Measurements from ENCODE around the gene TEDC2. TPM values are rescaled to one million over a fixed set of nuclear protein-coding genes. Genes with fewer than 3 reads are reported as not detected.

TEDC2 gene
- polyA plus RNA-seq, 6 donors from 2014 or later = 0.16 to 1.7 (median 0.58) TPM; not detected in 2

DNA sequence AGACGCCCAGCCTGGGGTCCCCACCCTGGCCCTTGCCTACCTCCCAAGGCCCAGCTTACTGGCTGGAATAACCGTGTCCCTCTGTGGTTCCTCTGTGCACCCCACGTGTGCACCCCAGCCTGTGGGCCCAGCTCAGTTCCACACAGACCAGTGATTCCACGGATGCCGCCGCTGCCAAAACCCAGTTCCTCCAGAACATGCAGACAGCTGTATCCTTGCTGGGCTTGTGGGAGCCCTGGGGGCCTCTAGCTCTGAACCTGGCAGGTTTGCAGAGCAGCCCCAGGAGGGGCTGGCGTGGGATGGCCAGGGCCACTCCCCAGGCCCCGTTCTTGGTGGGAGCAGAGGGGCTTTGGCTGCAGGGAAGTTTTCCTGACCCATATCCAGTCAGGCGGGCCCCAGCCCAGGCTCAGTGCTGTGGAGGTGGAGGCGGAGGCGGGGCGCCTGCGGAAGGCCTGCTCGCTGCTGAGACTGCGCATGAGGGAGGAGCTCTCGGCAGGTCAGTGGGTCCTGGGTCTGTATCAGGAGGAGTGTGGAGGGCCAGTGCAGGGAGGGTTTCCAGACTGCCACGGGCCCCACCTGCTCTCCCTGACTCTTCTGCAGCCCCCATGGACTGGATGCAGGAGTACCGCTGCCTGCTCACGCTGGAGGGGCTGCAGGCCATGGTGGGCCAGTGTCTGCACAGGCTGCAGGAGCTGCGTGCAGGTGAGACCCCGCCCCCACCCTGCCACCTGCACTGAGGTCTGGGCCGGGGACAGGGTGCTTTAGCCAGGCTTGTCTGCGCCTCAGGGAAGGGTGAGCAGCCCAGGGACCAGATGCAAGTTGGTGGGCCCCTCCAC, 2.3 kb downstream of the TEDC2 start:
- Mint-ChIP-seq H3K4me3 (peak overlapping the region in 1 of 8 donors; percentile 3), H3K9me3 (no peaks in the 10 kb centered on the region), H3K27me3 (no peaks in the 10 kb centered on the region), H3K36me3 (no peaks in the 10 kb centered on the region), H3K27ac (no peak overlapping the region), H3K4me1 (peaks cover 9 to 11% (median 10%) of the 10 kb centered on the region in 3 donors)
- DNase-seq = no peak
- no peak for ATAC-seq (ENCODE audit: low read depth in 2 of 2)

GRCh38 chr16:2464333-2464732, 4.4 kb downstream of the TEDC2 start:
- peaks cover 13 to 25% (median 17%) of the 10 kb centered on the region in 3 donors for H3K4me1 Mint-ChIP-seq
- ATAC-seq (ENCODE audit: low read depth in 2 of 2) (no peak), DNase-seq (no peak)
- H3K27me3 Mint-ChIP-seq = peaks cover 0 to 8% (median 7%) of the 10 kb centered on the region in 3 donors
- H3K9me3 Mint-ChIP-seq = no peaks in the 10 kb centered on the region
- H3K36me3 Mint-ChIP-seq = no peaks in the 10 kb centered on the region
- peak overlapping the region in 1 of 8 donors; percentile 30 for H3K4me3 Mint-ChIP-seq
- no peak overlapping the region for H3K27ac Mint-ChIP-seq

- Mint-ChIP-seq H3K4me1 (peaks cover 19 to 30% (median 19%) of the 10 kb centered on the region in 3 donors), H3K27ac (no peak overlapping the region)
- no peak for DNase-seq
These were observed 5.9 kb downstream of the TEDC2 start for GRCh38 chr16:2465653-2466415.

GRCh38 chr16:2466667-2467527, 7.0 kb downstream of the TEDC2 start:
- Mint-ChIP-seq H3K4me1 (peaks cover 19 to 30% (median 19%) of the 10 kb centered on the region in 3 donors), H3K9me3 (no peaks in the 10 kb centered on the region), H3K36me3 (no peaks in the 10 kb centered on the region), H3K4me3 (peak overlapping the region; percentile 15 to 82 (median 58)), H3K27ac (no peak overlapping the region), H3K27me3 (peaks cover 6 to 20% (median 20%) of the 10 kb centered on the region in 3 donors)
- DNase-seq (no peak), ATAC-seq (ENCODE audit: low read depth in 2 of 2) (no peak)

More at GRCh38 chr16:2465653-2466415, 5.9 kb downstream of the TEDC2 start:
- no peak for ATAC-seq (ENCODE audit: low read depth in 2 of 2)
- peaks cover 6 to 20% (median 20%) of the 10 kb centered on the region in 3 donors for H3K27me3 Mint-ChIP-seq
- H3K9me3 Mint-ChIP-seq = no peaks in the 10 kb centered on the region
- H3K36me3 Mint-ChIP-seq = no peaks in the 10 kb centered on the region
- H3K4me3 Mint-ChIP-seq = peak overlapping the region in 5 of 8 donors; percentile 5 to 67 (median 40)

- peak; percentile 53 to 56 for ATAC-seq (ENCODE audit: low read depth in 2 of 2)
- DNase-seq = no peak
- Mint-ChIP-seq H3K27me3 (peaks cover 6 to 21% (median 20%) of the 10 kb centered on the region in 3 donors), H3K27ac (no peak overlapping the region), H3K36me3 (no peaks in the 10 kb centered on the region), H3K4me1 (peaks cover 19 to 30% (median 19%) of the 10 kb centered on the region in 3 donors), H3K9me3 (no peaks in the 10 kb centered on the region), H3K4me3 (peak overlapping the region; percentile 15 to 82 (median 69))
These were observed 7.8 kb downstream of the TEDC2 start for GRCh38 chr16:2467528-2468232.

DNA sequence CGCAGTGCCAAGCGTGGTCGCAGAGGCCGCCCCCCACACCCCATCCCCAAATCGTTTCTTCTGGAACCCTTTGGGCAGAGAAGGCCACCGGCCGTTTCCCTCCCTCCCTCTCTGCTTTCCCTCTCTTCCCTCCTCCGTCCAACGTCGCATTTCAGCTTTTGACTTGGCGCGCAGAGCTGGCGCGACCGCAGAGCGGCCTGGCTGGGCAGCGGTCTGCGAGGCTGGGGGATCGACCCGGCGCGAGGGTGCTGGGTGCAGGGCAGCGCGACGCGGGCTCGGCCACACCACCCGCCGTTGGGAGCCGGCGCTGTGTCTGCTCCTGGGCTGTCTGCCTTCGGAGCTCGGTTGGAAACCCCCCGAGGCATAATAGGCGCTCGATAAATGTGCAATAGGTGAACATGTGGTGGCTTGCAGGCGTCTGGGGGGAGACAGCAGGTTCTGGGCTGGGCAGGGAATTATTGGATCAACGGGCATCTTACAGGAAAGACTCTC, 8.4 kb downstream of the TEDC2 start:
- Mint-ChIP-seq H3K27ac (peak overlapping the region in 1 of 6 donors; percentile 41), H3K4me3 (peak overlapping the region; percentile 44 to 86 (median 77)), H3K36me3 (no peaks in the 10 kb centered on the region), H3K4me1 (peaks cover 23 to 35% (median 24%) of the 10 kb centered on the region in 3 donors), H3K27me3 (peaks cover 6 to 27% (median 26%) of the 10 kb centered on the region in 3 donors), H3K9me3 (no peaks in the 10 kb centered on the region)
- peak; percentile 50 to 57 for ATAC-seq (ENCODE audit: low read depth in 2 of 2)
- no peak for DNase-seq

GRCh38 chr16:2468725-2469398, 9.0 kb downstream of the TEDC2 start:
- no peaks in the 10 kb centered on the region for H3K36me3 Mint-ChIP-seq
- H3K9me3 Mint-ChIP-seq = no peaks in the 10 kb centered on the region
- ATAC-seq (ENCODE audit: low read depth in 2 of 2) = peak; percentile 66 to 70
- H3K27ac Mint-ChIP-seq = peak overlapping the region in 4 of 6 donors; percentile 26 to 83 (median 59)
- peaks cover 26 to 39% (median 26%) of the 10 kb centered on the region in 3 donors for H3K4me1 Mint-ChIP-seq
- peak overlapping the region; percentile 44 to 86 (median 77) for H3K4me3 Mint-ChIP-seq
- H3K27me3 Mint-ChIP-seq = peaks cover 6 to 28% (median 28%) of the 10 kb centered on the region in 3 donors
- peak; percentile 46 for DNase-seq

DNA sequence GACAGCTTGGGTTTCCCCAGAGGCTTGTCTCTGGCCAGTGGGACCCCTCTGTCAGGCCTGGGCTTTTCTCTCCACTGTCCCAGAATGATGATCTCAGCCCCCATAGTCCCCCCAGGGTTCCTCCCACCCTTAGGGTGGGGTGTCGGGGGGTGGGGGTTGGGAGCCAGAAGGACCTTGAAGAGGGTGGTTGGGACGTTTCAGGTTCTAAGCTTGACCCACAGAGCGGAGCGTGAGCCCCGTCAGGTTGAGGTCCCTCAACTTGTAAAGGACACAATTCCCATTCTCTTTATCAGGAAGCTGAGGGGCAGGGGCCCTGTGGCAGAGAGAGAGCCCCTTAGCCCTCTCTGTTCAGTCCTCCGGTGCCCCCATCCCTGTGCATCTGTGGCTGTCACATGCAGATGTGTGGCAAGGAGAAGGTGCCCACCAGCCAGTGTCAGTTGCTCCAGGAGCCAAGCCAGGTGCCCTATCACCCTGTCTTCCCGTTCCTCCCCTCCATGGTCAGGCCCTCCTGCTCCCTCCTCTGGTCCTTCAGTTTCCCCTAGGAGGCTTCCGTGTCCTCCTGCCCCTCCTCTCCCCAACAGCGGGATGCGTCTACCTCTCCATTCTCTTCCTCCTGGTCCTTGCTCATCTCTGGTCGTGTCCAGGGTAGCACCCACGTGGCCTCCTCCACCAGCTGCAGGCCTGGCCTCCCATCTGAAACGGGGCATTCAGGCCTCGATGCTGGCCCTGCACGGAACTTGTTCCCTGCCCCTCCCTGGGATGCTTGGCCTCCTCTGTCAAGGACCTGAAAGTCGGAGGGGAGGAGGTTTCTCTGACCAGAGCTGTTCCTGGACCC, 9.7 kb downstream of the TEDC2 start:
- DNase-seq (no peak), ATAC-seq (ENCODE audit: low read depth in 2 of 2) (no peak)
- Mint-ChIP-seq H3K36me3 (no peaks in the 10 kb centered on the region), H3K9me3 (no peaks in the 10 kb centered on the region), H3K27ac (peak overlapping the region in 1 of 6 donors; percentile 33), H3K27me3 (peaks cover 6 to 28% (median 28%) of the 10 kb centered on the region in 3 donors), H3K4me1 (peaks cover 26 to 39% (median 26%) of the 10 kb centered on the region in 3 donors), H3K4me3 (peak overlapping the region in 7 of 8 donors; percentile 47 to 86 (median 71))

DNA sequence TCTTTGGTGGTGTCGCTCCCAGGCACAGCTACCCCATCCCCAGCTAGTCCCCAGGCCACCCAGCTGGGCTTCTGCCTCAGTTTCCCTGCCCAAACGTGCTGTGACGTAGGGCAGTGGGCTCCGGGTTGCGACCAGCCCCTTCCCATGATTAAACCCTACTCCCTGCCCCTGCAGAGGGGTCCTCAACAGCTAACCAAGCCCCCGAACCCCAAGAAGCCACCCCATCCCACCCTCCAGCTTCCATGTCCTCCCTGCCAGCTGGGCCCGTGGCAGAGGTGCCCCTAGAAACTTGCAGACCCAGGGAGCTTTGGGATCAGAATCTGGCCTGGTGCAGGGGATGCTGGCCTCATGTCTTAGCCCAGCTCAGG, 10.3 kb downstream of the TEDC2 start:
- DNase-seq (no peak), ATAC-seq (ENCODE audit: low read depth in 2 of 2) (no peak)
- Mint-ChIP-seq H3K4me3 (peak overlapping the region in 7 of 8 donors; percentile 1 to 86 (median 71)), H3K4me1 (peaks cover 26 to 39% (median 26%) of the 10 kb centered on the region in 3 donors), H3K27ac (peak overlapping the region in 1 of 6 donors; percentile 26), H3K9me3 (no peaks in the 10 kb centered on the region), H3K36me3 (no peaks in the 10 kb centered on the region), H3K27me3 (peaks cover 6 to 28% (median 28%) of the 10 kb centered on the region in 3 donors)

DNA sequence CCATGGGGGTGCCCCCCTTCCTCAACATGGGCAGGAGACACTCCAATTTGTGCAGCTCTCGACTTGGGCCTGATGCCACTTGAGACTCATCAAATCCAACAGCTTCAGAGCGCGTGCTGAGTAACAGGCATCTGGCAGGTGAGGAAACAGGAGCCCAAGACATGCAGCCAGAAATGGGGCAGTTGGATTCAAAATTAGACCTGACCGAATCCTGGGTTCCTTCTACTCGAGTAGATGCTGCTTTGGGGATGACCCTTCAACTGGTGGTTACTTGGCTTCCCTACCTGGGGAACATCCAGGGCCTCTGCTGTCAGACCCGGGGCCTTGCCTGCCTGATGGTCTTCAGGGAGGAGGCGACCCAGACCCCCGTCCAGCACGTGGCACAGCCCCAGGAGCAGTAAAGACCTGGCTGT, 10.7 kb downstream of the TEDC2 start:
- H3K4me1 Mint-ChIP-seq = peaks cover 26 to 39% (median 26%) of the 10 kb centered on the region in 3 donors
- ATAC-seq (ENCODE audit: low read depth in 2 of 2) = no peak
- peak overlapping the region in 6 of 8 donors; percentile 1 to 82 (median 44) for H3K4me3 Mint-ChIP-seq
- H3K9me3 Mint-ChIP-seq = no peaks in the 10 kb centered on the region
- no peaks in the 10 kb centered on the region for H3K36me3 Mint-ChIP-seq
- peak overlapping the region in 2 of 6 donors; percentile 26 to 62 for H3K27ac Mint-ChIP-seq
- no peak for DNase-seq
- peaks cover 6 to 28% (median 28%) of the 10 kb centered on the region in 3 donors for H3K27me3 Mint-ChIP-seq

All from naive B cell (primary cell).